H1 (cell line): Measurements from ENCODE around the gene CASZ1. TPM values are rescaled to one million over a fixed set of nuclear protein-coding genes. Genes with fewer than 3 reads are reported as not detected.

Experiments used
- CTCF ChIA-PET: fragments of 300-600 bp; sonication (Branson Sonifier 250); formaldehyde crosslinking; loops from one replicate; lab custom pipeline; 2021; ENCODE audit not compliant: partially characterized antibody; lab: Charles Lee
- POLR2A ChIA-PET: fragments of 300-600 bp; sonication (Branson Sonifier 250); formaldehyde crosslinking; loops from one replicate; lab custom pipeline; 2021; ENCODE audit warnings: inconsistent platforms; ENCODE audit not compliant: partially characterized antibody; lab: Charles Lee
- DNase-seq, 2 experiments: peaks; one replicate each; pipeline versions ENCODE4 v3.0.0 to v3.0.0-alpha.2; 2010 to 2022; ENCODE audit warnings: low spot score in 2 of 2, low read depth in 1 of 2, mixed read lengths in 1 of 2
- FAIRE-seq: peaks from 2 replicates; lab custom pipeline; 2011; peaks lifted over from hg19 to GRCh38; lab: Jason Lieb, UNC
- H2AFZ ChIP-seq: 2 replicates; pipeline ENCODE4 v1.8.1; 2012; ENCODE audit warnings: low read length, inconsistent platforms
- H2AK5ac ChIP-seq: 2 replicates; pipeline ENCODE4 v1.6.1; 2013; ENCODE audit warnings: low read depth, low read length
- H2BK120ac ChIP-seq: replicated peaks from 2 replicates; pipeline ENCODE3; 2013; ENCODE audit warnings: low read depth, low read length, inconsistent platforms
- H2BK12ac ChIP-seq: 2 replicates; pipeline ENCODE4 v1.6.1; 2013; ENCODE audit warnings: low read depth, low read length
- H2BK15ac ChIP-seq: 2 replicates; pipeline ENCODE4 v1.6.1; 2013; ENCODE audit warnings: low read length
- H2BK20ac ChIP-seq: 2 replicates; pipeline ENCODE4 v1.6.1; 2013; ENCODE audit warnings: low read length
- H2BK5ac ChIP-seq: 2 replicates; pipeline ENCODE4 v1.6.1; 2013; ENCODE audit warnings: low read depth, low read length
- H3K14ac ChIP-seq: 2 replicates; pipeline ENCODE4 v1.6.1; 2013; ENCODE audit warnings: inconsistent platforms; ENCODE audit not compliant: insufficient read length
- H3K18ac ChIP-seq: 2 replicates; pipeline ENCODE4 v1.6.1; 2013; ENCODE audit warnings: low read length; ENCODE audit errors: extremely low read depth
- H3K23ac ChIP-seq: 2 replicates; pipeline ENCODE4 v1.6.1; 2013; ENCODE audit warnings: inconsistent platforms; ENCODE audit not compliant: insufficient read length
- H3K23me2 ChIP-seq: 2 replicates; pipeline ENCODE4 v1.6.1; 2013; ENCODE audit warnings: low read depth, low read length
- H3K27ac ChIP-seq: 2 replicates; pipeline ENCODE4 v1.6.1; 2011; ENCODE audit warnings: low read depth, low read length, inconsistent platforms
- H3K27me3 ChIP-seq, 4 experiments: replicated peaks in 1 of 4; 1 replicate in 1 of 4; 2 replicates in 3 of 4; pipeline versions ENCODE4 v1.6.1 to v1.8.1; 2011 to 2013; ENCODE audit warnings: low read length in 3 of 4, mild to moderate bottlenecking in 3 of 4, inconsistent platforms in 2 of 4, mixed read lengths in 2 of 4, moderate library complexity in 1 of 4; ENCODE audit not compliant: control insufficient read depth in 3 of 4, insufficient read depth in 3 of 4; ENCODE audit errors: extremely low read depth in 1 of 4
- H3K36me3 ChIP-seq, 4 experiments: 2 replicates each; pipeline versions ENCODE4 v1.6.1 to v1.8.1; 2011 to 2013; ENCODE audit warnings: mild to moderate bottlenecking in 4 of 4, low read length in 3 of 4, moderate library complexity in 2 of 4, control low read depth in 1 of 4, inconsistent platforms in 1 of 4; ENCODE audit not compliant: insufficient read depth in 4 of 4, control insufficient read depth in 2 of 4
- H3K4ac ChIP-seq: replicated peaks from 2 replicates; pipeline ENCODE3; 2013; ENCODE audit warnings: low read length, low read depth, mixed read lengths, inconsistent platforms; ENCODE audit not compliant: insufficient read length
- H3K4me1 ChIP-seq, 4 experiments: replicated peaks in 1 of 4; 1 replicate in 1 of 4; 2 replicates in 3 of 4; pipeline versions ENCODE4 v1.6.1 to v1.8.1; 2011 to 2013; ENCODE audit warnings: low read length in 3 of 4, inconsistent platforms in 2 of 4, mixed read lengths in 1 of 4; ENCODE audit not compliant: insufficient read depth in 4 of 4, control insufficient read depth in 3 of 4
- H3K4me2 ChIP-seq, 2 experiments: 2 replicates each; pipeline versions ENCODE4 v1.6.1 to v1.8.1; 2011 to 2013; ENCODE audit warnings: low read depth in 2 of 2, low read length in 2 of 2, control low read depth in 1 of 2, inconsistent platforms in 1 of 2, mild to moderate bottlenecking in 1 of 2; ENCODE audit not compliant: insufficient read depth in 1 of 2
- H3K4me3 ChIP-seq, 4 experiments: fragments of 200-600, 300-600 bp in 1 of 4; sonication (generic), shearing (Covaris generic), sonication (Bioruptor Twin) in 1 of 4; 2 replicates each; pipeline versions ENCODE4 v1.5.1 to v1.8.1; 2011 to 2016; ENCODE audit warnings: low read length in 4 of 4, low read depth in 3 of 4, control low read depth in 2 of 4, inconsistent platforms in 2 of 4, mild to moderate bottlenecking in 2 of 4, mixed read lengths in 1 of 4, moderate library complexity in 1 of 4; ENCODE audit not compliant: insufficient read depth in 2 of 4; ENCODE audit errors: extremely low read depth in 1 of 4
- H3K56ac ChIP-seq: replicated peaks from 2 replicates; pipeline ENCODE3; 2013; ENCODE audit warnings: low read depth, mild to moderate bottlenecking, mixed read lengths, low read length, inconsistent platforms; ENCODE audit not compliant: insufficient read length
- H3K79me1 ChIP-seq: 2 replicates; pipeline ENCODE4 v1.6.1; 2013; ENCODE audit warnings: low read depth, low read length, control low read depth
- H3K79me2 ChIP-seq, 2 experiments: 2 replicates each; pipeline versions ENCODE4 v1.6.1 to v1.8.1; 2012 to 2013; ENCODE audit warnings: low read length in 2 of 2, mild to moderate bottlenecking in 2 of 2, inconsistent platforms in 1 of 2; ENCODE audit not compliant: insufficient read depth in 2 of 2, control insufficient read depth in 1 of 2
- H3K9ac ChIP-seq, 4 experiments: replicated peaks in 1 of 4; 1 replicate in 1 of 4; 2 replicates in 3 of 4; pipeline versions ENCODE4 v1.6.1 to v1.8.1; 2011 to 2013; ENCODE audit warnings: low read depth in 3 of 4, low read length in 3 of 4, control low read depth in 2 of 4, mild to moderate bottlenecking in 2 of 4, moderate library complexity in 2 of 4, inconsistent platforms in 1 of 4; ENCODE audit errors: extremely low read depth in 1 of 4
- H3K9me3 ChIP-seq, 2 experiments: 2 replicates each; pipeline versions ENCODE4 v1.6.1 to v1.8.1; 2012 to 2013; ENCODE audit warnings: mild to moderate bottlenecking in 2 of 2, moderate library complexity in 2 of 2, control low read depth in 1 of 2, inconsistent platforms in 1 of 2, low read depth in 1 of 2, low read length in 1 of 2, mixed read lengths in 1 of 2; ENCODE audit not compliant: insufficient read depth in 2 of 2
- H4K20me1 ChIP-seq, 2 experiments: replicated peaks in 1 of 2; 2 replicates each; pipeline versions ENCODE3 to v1.8.1; 2011 to 2013; ENCODE audit warnings: inconsistent platforms in 2 of 2, low read length in 2 of 2, mild to moderate bottlenecking in 1 of 2; ENCODE audit not compliant: insufficient read depth in 2 of 2, control insufficient read depth in 1 of 2
- H4K5ac ChIP-seq: 2 replicates; pipeline ENCODE4 v1.6.1; 2013; ENCODE audit warnings: low read length, low read depth, mixed read lengths, inconsistent platforms; ENCODE audit not compliant: insufficient read length
- H4K8ac ChIP-seq: 2 replicates; pipeline ENCODE4 v1.8.0; 2013; ENCODE audit warnings: mild to moderate bottlenecking, moderate library complexity, low read length, inconsistent platforms; ENCODE audit not compliant: insufficient read depth; ENCODE audit errors: extremely low read depth
- H4K91ac ChIP-seq: replicated peaks from 2 replicates; pipeline ENCODE3; 2013; ENCODE audit warnings: low read length, mixed read lengths, inconsistent platforms; ENCODE audit not compliant: insufficient read length
- SAP30 ChIP-seq: fragments of 300-600 bp; sonication (generic); IDR thresholded peaks from 2 replicates; pipeline ENCODE4 v1.7.1; 2012; ENCODE audit warnings: low read length, moderate library complexity, mild to moderate bottlenecking, inconsistent platforms; ENCODE audit not compliant: insufficient read depth, insufficient replicate concordance
- SIN3A ChIP-seq, 2 experiments: IDR thresholded peaks in 1 of 2; conservative IDR thresholded peaks in 1 of 2; 2 replicates each; pipeline ENCODE4 v1.6.1; 2011 to 2012; ENCODE audit warnings: low read length in 2 of 2, improper control_type of control experiment in 1 of 2, low read depth in 1 of 2, mild to moderate bottlenecking in 1 of 2
- SUZ12 ChIP-seq: fragments of 200-600 bp; sonication (generic); IDR thresholded peaks from 2 replicates; pipeline ENCODE4 v1.6.1; 2012; ENCODE audit warnings: mild to moderate bottlenecking, inconsistent platforms, low read length, moderate library complexity, mixed read lengths
- WGBS, 2 experiments: shearing (Covaris generic) in 1 of 2; methylation state at CpG; one replicate each; pipeline versions ENCODE4 v1.1.6 to v1.1.7; 2013 to 2015; ENCODE audit warnings: low lambda C conversion rate in 2 of 2, mixed read lengths in 2 of 2, inconsistent platforms in 1 of 2, low coverage in 1 of 2, missing lambda C conversion rate in 1 of 2; ENCODE audit not compliant: insufficient replicate concordance in 2 of 2, insufficient coverage in 1 of 2, insufficient read length in 1 of 2; ENCODE audit errors: extremely low coverage in 1 of 2, missing lambda C conversion rate in 1 of 2; 5-methylcytosine and 5-hydroxymethylcytosine counted together
- polyA plus RNA-seq, 7 experiments: library from polyadenylated mRNA; depleted of rRNA in 3 of 7; stranded (reverse) in 5 of 7; unstranded in 2 of 7; fragments of >200 nt in 5 of 7; fragments of 200-250 nt in 2 of 7; gene quantifications; 1 replicate in 5 of 7; 2 replicates in 1 of 7; 4 replicates in 1 of 7; pipeline versions ENCODE4 v1.2.1 to v1.2.3, GENCODE V29; 2011 to 2013; ENCODE audit warnings: missing spikeins in 2 of 7, mixed read lengths in 2 of 7
- total RNA-seq: library from RNA; stranded (reverse); fragmentation: NEBNext Ultra II Directional; extraction: Animal tissue kit (Norgen Biotek cat#: 25700); gene quantifications from 2 replicates; pipeline ENCODE4 v1.2.1, GENCODE V29; 2021

CASZ1 gene
- total and polyA plus RNA-seq, 2 of the 8 experiments (the other 6 are each of a cell fraction or from before 2014, with no cell fraction given): 4.4 to 7.7 TPM

GRCh38 chr1:10694274-10694632, 102.2 kb downstream of the CASZ1 start:
- peak overlapping the region; percentile 69 to 87 for H3K4me2 ChIP-seq
- H4K5ac ChIP-seq: no peak overlapping the region
- H3K9me3 ChIP-seq: no peaks in the 10 kb centered on the region
- no peak for FAIRE-seq
- H3K79me2 ChIP-seq: no peaks in the 10 kb centered on the region
- no peak overlapping the region for H2AFZ ChIP-seq
- POLR2A ChIA-PET: no interaction called here
- peaks cover 0 to 4% of the 10 kb centered on the region in 2 experiments for H4K20me1 ChIP-seq
- peaks cover 0 to 5% (median 2%) of the 10 kb centered on the region in 4 experiments; a peak in 2 of 7 replicates for H3K27me3 ChIP-seq
- no peak overlapping the region for H3K23ac ChIP-seq
- TF ChIP-seq SUZ12: 0 out of 2 replicates have a peak, but pooled peaks have one; percentile 3
- peak in 1 of 2 experiments; percentile 25; a peak in 1 of 4 replicates for TF ChIP-seq SIN3A (conservative IDR thresholded peaks at IDR 0.05 in 1 of 2, IDR thresholded peaks at IDR 0.05 in 1 of 2; ENCODE audit: low read depth in 1 of 2, low read length in 2 of 2)
- TF ChIP-seq SAP30: no peak
- TF ChIP-seq, all 59 proteins: peak for 2
- CTCF ChIA-PET: no interaction called here
- no peak overlapping the region for H3K18ac ChIP-seq
- no peak overlapping the region for H2AK5ac ChIP-seq
- no peak overlapping the region for H2BK5ac ChIP-seq
- H2BK12ac ChIP-seq: no peak overlapping the region
- no peak for DNase-seq
- no peak overlapping the region for H3K27ac ChIP-seq
- no peak overlapping the region for H4K91ac ChIP-seq
- H4K8ac ChIP-seq: no peak overlapping the region
- no peak overlapping the region for H3K56ac ChIP-seq
- H2BK20ac ChIP-seq: no peak overlapping the region
- H3K79me1 ChIP-seq: peaks cover 2% of the 10 kb centered on the region; the same call in 1 of the 2 replicates
- no peak overlapping the region for H2BK120ac ChIP-seq
- peaks cover 4% of the 10 kb centered on the region; the same call in 1 of the 2 replicates for H3K23me2 ChIP-seq
- H3K36me3 ChIP-seq: no peaks in the 10 kb centered on the region
- WGBS, 2 experiments: no CpG with 5 or more reads among the region's 46 CpGs
- H3K4me3 ChIP-seq: peak overlapping the region; percentile 49 to 82 (median 60)
- peaks cover 0 to 13% (median 8%) of the 10 kb centered on the region in 4 experiments; a peak in 6 of 7 replicates for H3K4me1 ChIP-seq
- no peak overlapping the region for H3K4ac ChIP-seq
- no peak overlapping the region for H3K14ac ChIP-seq
- H2BK15ac ChIP-seq: no peak overlapping the region
- H3K9ac ChIP-seq: no peak overlapping the region
